ENCODE results near the gene GRIA3.

DNA sequence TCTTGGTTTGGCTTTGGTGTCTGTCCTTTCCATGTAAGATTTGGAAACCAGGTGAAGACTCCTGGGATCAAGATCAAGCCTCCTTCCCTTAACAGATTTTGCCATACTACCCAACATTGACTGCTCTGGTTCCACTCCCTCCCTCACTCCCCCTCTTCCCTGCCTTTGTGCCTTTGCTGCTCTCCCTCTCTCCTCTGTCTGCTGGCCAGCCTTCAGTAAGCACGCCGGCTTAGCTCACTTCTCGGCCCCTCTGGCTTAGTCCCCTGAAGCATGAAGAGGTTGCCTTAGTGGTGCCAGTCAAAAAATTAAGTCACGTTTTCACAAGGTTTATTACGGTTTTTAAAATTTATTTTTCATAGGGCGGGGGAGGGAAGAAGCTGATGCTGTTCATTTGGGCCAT is 6.0 kb downstream of the GRIA3 start:
- TF ChIP-seq, protein P1, sequence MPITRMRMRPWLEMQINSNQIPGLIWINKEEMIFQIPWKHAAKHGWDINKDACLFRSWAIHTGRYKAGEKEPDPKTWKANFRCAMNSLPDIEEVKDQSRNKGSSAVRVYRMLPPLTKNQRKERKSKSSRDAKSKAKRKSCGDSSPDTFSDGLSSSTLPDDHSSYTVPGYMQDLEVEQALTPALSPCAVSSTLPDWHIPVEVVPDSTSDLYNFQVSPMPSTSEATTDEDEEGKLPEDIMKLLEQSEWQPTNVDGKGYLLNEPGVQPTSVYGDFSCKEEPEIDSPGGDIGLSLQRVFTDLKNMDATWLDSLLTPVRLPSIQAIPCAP (CRISPR knock-in tag; IDR thresholded peaks at IDR 0.05), result no peak
- TF ChIP-seq ZNF317 (CRISPR knock-in tag; IDR thresholded peaks at IDR 0.05; ENCODE audit: borderline replicate concordance, low read depth) (no peak), NFE2L1 (CRISPR knock-in tag; IDR thresholded peaks at IDR 0.05) (no peak), NR2C2 (CRISPR knock-in tag; IDR thresholded peaks at IDR 0.05) (no peak)
- TF ChIP-seq, protein P2, sequence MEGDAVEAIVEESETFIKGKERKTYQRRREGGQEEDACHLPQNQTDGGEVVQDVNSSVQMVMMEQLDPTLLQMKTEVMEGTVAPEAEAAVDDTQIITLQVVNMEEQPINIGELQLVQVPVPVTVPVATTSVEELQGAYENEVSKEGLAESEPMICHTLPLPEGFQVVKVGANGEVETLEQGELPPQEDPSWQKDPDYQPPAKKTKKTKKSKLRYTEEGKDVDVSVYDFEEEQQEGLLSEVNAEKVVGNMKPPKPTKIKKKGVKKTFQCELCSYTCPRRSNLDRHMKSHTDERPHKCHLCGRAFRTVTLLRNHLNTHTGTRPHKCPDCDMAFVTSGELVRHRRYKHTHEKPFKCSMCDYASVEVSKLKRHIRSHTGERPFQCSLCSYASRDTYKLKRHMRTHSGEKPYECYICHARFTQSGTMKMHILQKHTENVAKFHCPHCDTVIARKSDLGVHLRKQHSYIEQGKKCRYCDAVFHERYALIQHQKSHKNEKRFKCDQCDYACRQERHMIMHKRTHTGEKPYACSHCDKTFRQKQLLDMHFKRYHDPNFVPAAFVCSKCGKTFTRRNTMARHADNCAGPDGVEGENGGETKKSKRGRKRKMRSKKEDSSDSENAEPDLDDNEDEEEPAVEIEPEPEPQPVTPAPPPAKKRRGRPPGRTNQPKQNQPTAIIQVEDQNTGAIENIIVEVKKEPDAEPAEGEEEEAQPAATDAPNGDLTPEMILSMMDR (IDR thresholded peaks at IDR 0.05), result no peak
- TF ChIP-seq, protein P3, sequence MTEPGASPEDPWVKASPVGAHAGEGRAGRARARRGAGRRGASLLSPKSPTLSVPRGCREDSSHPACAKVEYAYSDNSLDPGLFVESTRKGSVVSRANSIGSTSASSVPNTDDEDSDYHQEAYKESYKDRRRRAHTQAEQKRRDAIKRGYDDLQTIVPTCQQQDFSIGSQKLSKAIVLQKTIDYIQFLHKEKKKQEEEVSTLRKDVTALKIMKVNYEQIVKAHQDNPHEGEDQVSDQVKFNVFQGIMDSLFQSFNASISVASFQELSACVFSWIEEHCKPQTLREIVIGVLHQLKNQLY (CRISPR knock-in tag; IDR thresholded peaks at IDR 0.05), result no peak
